GM12864 (cell line): ENCODE measurements around the gene ARAP1.

Experiments used
- DNase-seq: peaks from one replicate; pipeline ENCODE4 v3.0.0-alpha.2; 2011; ENCODE audit warnings: low read depth
- H3K4me3 ChIP-seq: 2 replicates; pipeline ENCODE4 v1.5.1; 2011; ENCODE audit warnings: mild to moderate bottlenecking, low read depth, low read length, control low read depth
- TF ChIP-seq, protein P1 (sequence below): IDR thresholded peaks from 2 replicates; pipeline ENCODE4 v1.5.1; 2011; ENCODE audit warnings: low read depth, mild to moderate bottlenecking, moderate library complexity, low read length, control low read depth, inconsistent platforms; ENCODE audit errors: missing control alignments

The ARAP1 gene

DNA sequence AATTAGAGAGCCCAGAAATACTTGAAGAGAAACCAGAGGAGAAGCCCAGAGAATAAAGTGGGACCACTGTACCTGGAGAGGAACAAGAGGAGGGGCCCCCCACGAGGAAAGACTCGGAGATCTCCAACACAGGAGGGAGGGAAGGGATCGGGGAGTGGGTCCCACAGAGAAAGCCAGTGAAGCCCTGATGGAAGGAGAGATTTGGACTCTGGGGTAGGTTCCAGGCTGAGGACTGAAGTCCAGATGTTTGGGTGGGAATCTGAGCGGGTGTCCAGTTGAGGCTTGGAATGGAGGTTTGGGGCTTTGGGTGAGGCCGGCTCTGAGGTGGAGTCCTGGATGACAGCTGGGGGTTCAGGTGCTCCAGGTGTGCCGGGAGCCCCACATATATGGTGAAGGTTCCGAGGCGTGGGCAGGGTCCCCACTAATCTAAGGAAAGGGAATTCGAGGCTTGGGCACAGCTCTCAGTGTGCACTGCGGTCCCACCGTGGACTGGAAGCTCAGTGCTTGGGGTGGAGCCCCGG lies 110.6 kb downstream of the ARAP1 start:
- no peak for DNase-seq
- TF ChIP-seq, protein P1, sequence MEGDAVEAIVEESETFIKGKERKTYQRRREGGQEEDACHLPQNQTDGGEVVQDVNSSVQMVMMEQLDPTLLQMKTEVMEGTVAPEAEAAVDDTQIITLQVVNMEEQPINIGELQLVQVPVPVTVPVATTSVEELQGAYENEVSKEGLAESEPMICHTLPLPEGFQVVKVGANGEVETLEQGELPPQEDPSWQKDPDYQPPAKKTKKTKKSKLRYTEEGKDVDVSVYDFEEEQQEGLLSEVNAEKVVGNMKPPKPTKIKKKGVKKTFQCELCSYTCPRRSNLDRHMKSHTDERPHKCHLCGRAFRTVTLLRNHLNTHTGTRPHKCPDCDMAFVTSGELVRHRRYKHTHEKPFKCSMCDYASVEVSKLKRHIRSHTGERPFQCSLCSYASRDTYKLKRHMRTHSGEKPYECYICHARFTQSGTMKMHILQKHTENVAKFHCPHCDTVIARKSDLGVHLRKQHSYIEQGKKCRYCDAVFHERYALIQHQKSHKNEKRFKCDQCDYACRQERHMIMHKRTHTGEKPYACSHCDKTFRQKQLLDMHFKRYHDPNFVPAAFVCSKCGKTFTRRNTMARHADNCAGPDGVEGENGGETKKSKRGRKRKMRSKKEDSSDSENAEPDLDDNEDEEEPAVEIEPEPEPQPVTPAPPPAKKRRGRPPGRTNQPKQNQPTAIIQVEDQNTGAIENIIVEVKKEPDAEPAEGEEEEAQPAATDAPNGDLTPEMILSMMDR: no peak
- no peak overlapping the region for H3K4me3 ChIP-seq

- no peak for DNase-seq
- no peak overlapping the region for H3K4me3 ChIP-seq
- TF ChIP-seq, protein P1: no peak
Measured at GRCh38 chr11:72639502-72640375, 112.5 kb downstream of the ARAP1 start.

- TF ChIP-seq, protein P1: no peak
- H3K4me3 ChIP-seq: no peak overlapping the region
- no peak for DNase-seq
Measured at GRCh38 chr11:72637926-72638325, 114.3 kb downstream of the ARAP1 start.

- DNase-seq: no peak
- TF ChIP-seq, protein P1: no peak
- H3K4me3 ChIP-seq: no peak overlapping the region
Measured at GRCh38 chr11:72637198-72637597, 115.0 kb downstream of the ARAP1 start.

DNA sequence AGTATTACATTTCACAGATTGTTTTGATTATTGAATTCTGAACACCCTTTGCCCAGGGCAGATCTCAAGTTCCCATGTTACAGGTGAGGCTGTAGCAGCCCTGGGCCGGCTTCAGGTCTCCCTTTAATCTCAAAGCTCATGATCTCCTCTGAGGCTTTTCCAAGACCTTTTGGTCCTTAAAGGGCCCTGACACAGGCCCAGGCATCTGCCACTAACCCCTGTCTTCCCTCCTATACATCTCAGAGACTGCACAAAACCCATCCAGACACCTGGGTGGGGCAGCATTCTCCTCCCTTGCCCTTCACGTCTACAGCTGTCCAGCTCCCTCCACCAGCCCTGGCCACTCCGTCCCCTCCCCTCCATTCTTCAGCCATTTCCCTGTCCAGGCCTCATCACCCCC lies 115.8 kb downstream of the ARAP1 start:
- H3K4me3 ChIP-seq: no peak overlapping the region
- DNase-seq: no peak
- TF ChIP-seq, protein P1: no peak

GRCh38 chr11:72635933-72636332 lies 116.3 kb downstream of the ARAP1 start:
- H3K4me3 ChIP-seq: no peak overlapping the region
- DNase-seq: no peak
- TF ChIP-seq, protein P1: no peak
